OCI-LY3 (cell line): ENCODE measurements around the gene GAL3ST2.

ENCODE experiments used
- H2AFZ ChIP-seq: fragments of 200-600, 300-600 bp; shearing (Covaris generic); 2 replicates; pipeline ENCODE4 v1.6.0; 2014; ENCODE audit warnings: antibody characterized with exemption, low read depth, low read length
- H3K27ac ChIP-seq: fragments of 200-600, 300-600 bp; sonication (generic); 2 replicates; pipeline ENCODE4 v1.5.1; 2014; ENCODE audit warnings: mild to moderate bottlenecking, low read length, moderate library complexity, mixed read lengths
- H3K27me3 ChIP-seq: fragments of 200-600, 300-600 bp; sonication (generic); 2 replicates; pipeline ENCODE4 v1.6.1; 2014; ENCODE audit warnings: low read depth, low read length, mixed read lengths
- H3K36me3 ChIP-seq: fragments of 200-600, 300-600 bp; sonication (generic); replicated peaks from 2 replicates; pipeline ENCODE3; 2014; ENCODE audit warnings: low read depth, low read length, mixed read lengths
- H3K4me1 ChIP-seq: fragments of 300-600, 200-600 bp; sonication (generic); 2 replicates; pipeline ENCODE4 v1.6.1; 2014; ENCODE audit warnings: low read length, mixed read lengths
- H3K4me2 ChIP-seq: fragments of 200-600, 300-600 bp; sonication (generic); 2 replicates; pipeline ENCODE4 v1.6.1; 2014; ENCODE audit warnings: low read length, mixed read lengths
- H3K4me3 ChIP-seq: fragments of 300-600, 200-600 bp; sonication (generic); 2 replicates; pipeline ENCODE4 v1.5.1; 2014; ENCODE audit warnings: antibody characterized with exemption, mild to moderate bottlenecking, low read length, moderate library complexity
- H3K79me2 ChIP-seq: fragments of 300-600, 200-600 bp; shearing (Covaris generic); 2 replicates; pipeline ENCODE4 v1.6.1; 2014; ENCODE audit warnings: mild to moderate bottlenecking, low read length, mixed read lengths
- H3K9ac ChIP-seq: fragments of 300-600, 200-600 bp; shearing (Covaris generic); 2 replicates; pipeline ENCODE4 v1.6.0; 2014; ENCODE audit warnings: mild to moderate bottlenecking, low read length, moderate library complexity
- H3K9me3 ChIP-seq: fragments of 200-600, 300-600 bp; shearing (Covaris generic); 2 replicates; pipeline ENCODE4 v1.6.1; 2014; ENCODE audit warnings: low read length, mixed read lengths; ENCODE audit not compliant: insufficient read depth
- H4K20me1 ChIP-seq: fragments of 200-600, 300-600 bp; sonication (generic); 2 replicates; pipeline ENCODE4 v1.6.1; 2016; ENCODE audit warnings: low read length, mixed read lengths; ENCODE audit not compliant: insufficient read depth
- EZH2phosphoT487 ChIP-seq: fragments of 200-600 bp; shearing (Covaris generic); IDR thresholded peaks from 2 replicates; pipeline ENCODE4 v1.6.1; 2018; ENCODE audit warnings: antibody characterized with exemption, mixed run types, low read depth
- TF ChIP-seq, protein P1 (sequence below): fragments of 200-600, 300-600 bp; sonication (generic); IDR thresholded peaks from 2 replicates; pipeline ENCODE4 v1.5.1; 2014; ENCODE audit warnings: antibody characterized with exemption, low read length, low read depth

GAL3ST2 gene

DNA sequence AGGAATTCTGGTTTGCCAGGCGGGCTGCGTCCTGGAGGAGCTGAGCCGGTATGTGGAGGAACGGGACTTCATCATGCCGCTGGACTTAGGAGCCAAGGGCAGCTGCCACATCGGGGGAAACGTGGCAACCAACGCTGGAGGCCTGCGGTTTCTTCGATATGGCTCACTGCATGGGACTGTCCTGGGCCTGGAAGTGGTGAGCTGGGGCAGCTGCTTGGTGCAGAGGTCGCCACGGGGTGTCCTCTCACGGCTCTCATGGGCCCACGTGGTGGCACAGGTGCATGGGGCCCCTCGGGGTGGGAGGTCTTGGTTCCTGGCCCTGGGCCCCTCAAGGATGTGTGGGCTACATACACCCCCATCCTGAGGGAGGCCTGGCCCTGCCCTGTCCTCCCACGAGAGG lies 33.0 kb upstream of the GAL3ST2 start:
- Histone ChIP-seq H3K36me3 (peaks cover 24% of the 10 kb centered on the region), H3K4me1 (no peaks in the 10 kb centered on the region), H3K79me2 (no peaks in the 10 kb centered on the region; the same call in 1 of the 2 replicates), H3K4me3 (no peak overlapping the region), H3K27ac (no peak overlapping the region), H3K27me3 (no peaks in the 10 kb centered on the region), H3K9ac (no peak overlapping the region), H2AFZ (no peak overlapping the region), H3K9me3 (no peaks in the 10 kb centered on the region), H3K4me2 (no peak overlapping the region), H4K20me1 (no peaks in the 10 kb centered on the region; the same call in 1 of the 2 replicates)
- TF ChIP-seq EZH2phosphoT487, result no peak
- TF ChIP-seq, protein P1, sequence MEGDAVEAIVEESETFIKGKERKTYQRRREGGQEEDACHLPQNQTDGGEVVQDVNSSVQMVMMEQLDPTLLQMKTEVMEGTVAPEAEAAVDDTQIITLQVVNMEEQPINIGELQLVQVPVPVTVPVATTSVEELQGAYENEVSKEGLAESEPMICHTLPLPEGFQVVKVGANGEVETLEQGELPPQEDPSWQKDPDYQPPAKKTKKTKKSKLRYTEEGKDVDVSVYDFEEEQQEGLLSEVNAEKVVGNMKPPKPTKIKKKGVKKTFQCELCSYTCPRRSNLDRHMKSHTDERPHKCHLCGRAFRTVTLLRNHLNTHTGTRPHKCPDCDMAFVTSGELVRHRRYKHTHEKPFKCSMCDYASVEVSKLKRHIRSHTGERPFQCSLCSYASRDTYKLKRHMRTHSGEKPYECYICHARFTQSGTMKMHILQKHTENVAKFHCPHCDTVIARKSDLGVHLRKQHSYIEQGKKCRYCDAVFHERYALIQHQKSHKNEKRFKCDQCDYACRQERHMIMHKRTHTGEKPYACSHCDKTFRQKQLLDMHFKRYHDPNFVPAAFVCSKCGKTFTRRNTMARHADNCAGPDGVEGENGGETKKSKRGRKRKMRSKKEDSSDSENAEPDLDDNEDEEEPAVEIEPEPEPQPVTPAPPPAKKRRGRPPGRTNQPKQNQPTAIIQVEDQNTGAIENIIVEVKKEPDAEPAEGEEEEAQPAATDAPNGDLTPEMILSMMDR, result no peak

DNA sequence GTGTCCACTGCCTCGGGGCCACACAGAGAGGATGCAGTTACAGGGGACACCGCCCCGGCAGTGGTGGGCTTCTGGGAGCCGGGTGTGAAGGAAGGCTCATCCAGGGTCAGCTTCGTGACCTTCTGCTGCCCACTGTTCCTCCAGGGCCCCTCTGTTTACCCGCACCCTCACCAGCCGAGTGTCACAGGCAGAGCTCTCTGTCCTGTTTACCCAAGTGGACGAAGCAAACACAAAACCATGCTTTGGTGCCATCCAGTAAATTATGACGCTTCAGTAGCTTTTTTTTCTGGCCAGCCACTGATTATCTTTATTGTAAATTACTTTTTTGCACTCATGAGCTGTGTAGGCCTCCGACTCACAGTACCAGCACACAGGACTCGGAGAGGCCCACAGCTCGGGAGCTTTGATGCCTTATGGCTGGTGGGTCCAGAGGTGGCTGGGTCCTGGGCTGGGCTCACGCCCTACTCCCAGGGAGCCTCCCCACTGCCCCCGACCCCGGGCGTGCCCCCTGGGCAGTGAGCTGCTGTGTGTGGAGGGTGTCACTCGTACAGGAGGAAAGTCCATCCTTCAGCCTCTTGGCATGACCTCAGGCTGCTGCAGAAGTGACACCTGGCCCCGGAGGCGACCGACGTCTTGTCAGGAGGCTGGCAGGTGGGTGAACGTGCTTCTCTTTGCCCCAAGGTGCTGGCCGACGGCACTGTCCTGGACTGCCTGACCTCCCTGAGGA lies 32.4 kb upstream of the GAL3ST2 start:
- Histone ChIP-seq H3K27ac (no peak overlapping the region), H3K4me1 (no peaks in the 10 kb centered on the region)
- TF ChIP-seq, protein P1, result no peak
- TF ChIP-seq EZH2phosphoT487, result no peak

DNA sequence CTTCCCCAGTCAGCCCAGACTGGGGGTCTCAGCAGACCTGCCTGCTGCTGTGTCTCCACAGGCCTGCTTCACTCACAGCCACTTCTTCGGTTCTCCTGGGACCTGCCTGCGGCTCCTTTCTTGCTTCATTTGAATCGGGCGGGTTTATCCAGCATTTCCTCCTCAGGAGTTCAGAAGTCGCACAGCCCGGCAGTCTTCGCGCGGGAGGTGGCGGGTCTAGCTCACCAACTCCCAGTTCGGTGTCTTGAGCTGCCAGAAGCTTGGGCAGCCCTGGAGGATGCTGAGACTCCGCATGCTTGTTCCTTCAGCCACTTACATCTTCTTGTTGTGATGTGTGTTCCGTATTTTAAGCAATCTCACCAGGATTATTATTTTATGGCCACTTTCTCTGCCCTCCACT lies 31.3 kb upstream of the GAL3ST2 start:
- no peaks in the 10 kb centered on the region; the same call in 1 of the 2 replicates for H4K20me1 ChIP-seq
- peaks cover 24% of the 10 kb centered on the region for H3K36me3 ChIP-seq
- H3K27me3 ChIP-seq, result no peaks in the 10 kb centered on the region
- H3K4me1 ChIP-seq, result no peaks in the 10 kb centered on the region
- no peaks in the 10 kb centered on the region; the same call in 1 of the 2 replicates for H3K79me2 ChIP-seq
- no peak overlapping the region for H3K27ac ChIP-seq
- H3K9ac ChIP-seq, result no peak overlapping the region
- no peak overlapping the region for H2AFZ ChIP-seq
- TF ChIP-seq EZH2phosphoT487, result no peak
- TF ChIP-seq, protein P1, result no peak
- no peaks in the 10 kb centered on the region for H3K9me3 ChIP-seq
- no peak overlapping the region for H3K4me2 ChIP-seq
- no peak overlapping the region for H3K4me3 ChIP-seq

More for the DNA sequence above, 32.4 kb upstream of the GAL3ST2 start:
- no peak overlapping the region for H3K9ac ChIP-seq
- no peaks in the 10 kb centered on the region; the same call in 1 of the 2 replicates for H3K79me2 ChIP-seq
- H2AFZ ChIP-seq, result no peak overlapping the region
- no peaks in the 10 kb centered on the region for H3K9me3 ChIP-seq
- H3K4me2 ChIP-seq, result no peak overlapping the region
- no peaks in the 10 kb centered on the region for H3K27me3 ChIP-seq
- H4K20me1 ChIP-seq, result no peaks in the 10 kb centered on the region; the same call in 1 of the 2 replicates
- no peak overlapping the region for H3K4me3 ChIP-seq
- H3K36me3 ChIP-seq, result peaks cover 24% of the 10 kb centered on the region

DNA sequence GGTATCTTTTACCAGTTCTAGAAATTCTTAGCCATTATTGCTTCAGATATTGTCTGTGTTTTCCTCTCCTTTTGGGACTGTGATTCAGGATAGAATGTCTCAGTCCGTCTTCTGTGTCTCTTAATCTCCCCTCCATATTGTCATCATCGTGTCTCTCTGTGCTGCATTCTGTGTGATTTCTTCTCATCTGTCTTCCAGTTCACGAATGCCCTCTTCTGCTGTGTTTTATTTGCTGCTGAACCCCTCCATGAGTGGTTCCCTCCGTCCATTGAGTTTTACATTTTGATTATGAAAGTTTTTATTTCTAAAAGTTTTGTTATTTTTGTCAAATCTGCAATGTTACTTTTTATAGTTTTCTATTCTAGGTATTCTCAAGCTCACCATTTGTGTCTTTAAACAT lies 30.5 kb upstream of the GAL3ST2 start:
- TF ChIP-seq, protein P1, result no peak
- no peak for TF ChIP-seq EZH2phosphoT487
- no peak overlapping the region for H3K4me2 ChIP-seq
- no peaks in the 10 kb centered on the region; the same call in 1 of the 2 replicates for H3K79me2 ChIP-seq
- H3K9me3 ChIP-seq, result no peaks in the 10 kb centered on the region
- H3K4me1 ChIP-seq, result no peaks in the 10 kb centered on the region
- no peak overlapping the region for H3K9ac ChIP-seq
- H3K27me3 ChIP-seq, result no peaks in the 10 kb centered on the region
- H3K36me3 ChIP-seq, result peaks cover 24% of the 10 kb centered on the region
- H2AFZ ChIP-seq, result no peak overlapping the region
- H4K20me1 ChIP-seq, result no peaks in the 10 kb centered on the region; the same call in 1 of the 2 replicates
- no peak overlapping the region for H3K27ac ChIP-seq
- no peak overlapping the region for H3K4me3 ChIP-seq
